HepG2 (cell line): Measurements from ENCODE around the gene THEM5. TPM values are rescaled to one million over a fixed set of nuclear protein-coding genes. Genes with fewer than 3 reads are reported as not detected.

Experiments used
- ATAC-seq: fragments of 200-7000 bp; cut with Tn5 transposase; 3 replicates; pipeline ENCODE4 v1.9.1; 2020; ENCODE audit warnings: mild to moderate bottlenecking, moderate library complexity
- BruUV-seq: library from RNA; stranded (reverse); fragments of 400-500 nt; replicated peaks from 2 replicates; lab custom pipeline; 2021; lab: Mats Ljungman, UMichigan
- CTCF ChIA-PET: fragments of 300-600 bp; formaldehyde crosslinking; extraction: SDS; loops from one replicate; lab custom pipeline; 2021; ENCODE audit warnings: low total read pairs, inconsistent platforms, low intra/inter-chr PET ratio; lab: Yijun Ruan, JAX
- POLR2A ChIA-PET: fragments of 350-600 bp; sonication (Branson Sonifier 250); formaldehyde crosslinking; loops from one replicate; lab custom pipeline; 2020; ENCODE audit warnings: antibody characterized with exemption, inconsistent platforms; lab: Yijun Ruan, JAX
- DNase-seq: peaks from one replicate; pipeline ENCODE4 v3.0.0-alpha.2; 2015; ENCODE audit warnings: low spot score
- FAIRE-seq: peaks from 3 replicates; lab custom pipeline; 2011; peaks lifted over from hg19 to GRCh38; lab: Jason Lieb, UNC
- H2AFZ ChIP-seq: one replicate; pipeline ENCODE4 v1.6.1; 2011; ENCODE audit warnings: low read length, inconsistent platforms
- H3K27ac ChIP-seq: fragments of 300-600 bp; 3 replicates; pipeline ENCODE4 v1.8.0; 2011; ENCODE audit warnings: mixed run types, mild to moderate bottlenecking, mixed read lengths, low read length, inconsistent platforms; ENCODE audit not compliant: insufficient read depth; ENCODE audit errors: extremely low read length
- H3K27me3 ChIP-seq, 2 experiments: fragments of 200-600 bp in 1 of 2; 2 replicates in 1 of 2; 3 replicates in 1 of 2; pipeline versions ENCODE4 v1.6.0 to v1.8.0; 2011; ENCODE audit warnings: low read length in 2 of 2, mild to moderate bottlenecking in 2 of 2, moderate library complexity in 2 of 2, inconsistent platforms in 1 of 2; ENCODE audit not compliant: insufficient read depth in 2 of 2, control insufficient read depth in 1 of 2
- H3K36me3 ChIP-seq, 2 experiments: fragments of 200-600 bp in 1 of 2; replicated peaks in 1 of 2; 2 replicates in 1 of 2; 3 replicates in 1 of 2; pipeline versions ENCODE4 v1.5.1 to v1.8.0; 2011; ENCODE audit warnings: low read length in 2 of 2, inconsistent platforms in 1 of 2; ENCODE audit not compliant: insufficient read depth in 2 of 2, control insufficient read depth in 1 of 2
- H3K4me1 ChIP-seq: 2 replicates; pipeline ENCODE4 v1.5.1; 2012; ENCODE audit warnings: low read length, inconsistent platforms; ENCODE audit not compliant: insufficient read depth
- H3K4me2 ChIP-seq: 2 replicates; pipeline ENCODE4 v1.6.0; 2011; ENCODE audit warnings: low read depth, low read length, inconsistent platforms
- H3K4me3 ChIP-seq, 3 experiments: fragments of 200-600 bp in 1 of 3; sonication (generic), shearing (Covaris generic) in 1 of 3; replicated peaks in 1 of 3; 2 replicates each; pipeline ENCODE4 v1.5.1; 2011 to 2016; ENCODE audit warnings: low read length in 3 of 3, inconsistent platforms in 2 of 3, low read depth in 2 of 3, mild to moderate bottlenecking in 2 of 3, control low read depth in 1 of 3, mixed read lengths in 1 of 3; ENCODE audit not compliant: insufficient read depth in 1 of 3
- H3K79me2 ChIP-seq: one replicate; pipeline ENCODE4 v1.6.1; 2011; ENCODE audit warnings: low read length, inconsistent platforms; ENCODE audit not compliant: insufficient read depth
- H3K9ac ChIP-seq: 2 replicates; pipeline ENCODE4 v1.6.0; 2011; ENCODE audit warnings: mild to moderate bottlenecking, low read depth, low read length, inconsistent platforms; ENCODE audit not compliant: insufficient read depth
- H3K9me3 ChIP-seq: 2 replicates; pipeline ENCODE4 v1.5.1; 2012; ENCODE audit warnings: mild to moderate bottlenecking, low read length
- H4K20me1 ChIP-seq: 2 replicates; pipeline ENCODE4 v1.6.0; 2011; ENCODE audit warnings: inconsistent platforms, mild to moderate bottlenecking, low read length, moderate library complexity; ENCODE audit not compliant: insufficient read depth
- CEBPZ ChIP-seq: IDR thresholded peaks from 2 replicates; pipeline ENCODE4 v1.6.1; 2012; ENCODE audit warnings: low read length, improper control_type of control experiment
- CENPX ChIP-seq: sonication (generic); formaldehyde crosslinking; IDR thresholded peaks from 2 replicates; pipeline ENCODE4 v1.9.0; 2021; ENCODE audit warnings: mild to moderate bottlenecking, missing genetic modification reagents, moderate library complexity
- EZH2 ChIP-seq: conservative IDR thresholded peaks from 2 replicates; pipeline ENCODE4 v1.6.1; 2012; ENCODE audit warnings: mild to moderate bottlenecking, low read depth, low read length, moderate library complexity
- FIP1L1 ChIP-seq: fragments of 200-400 bp; formaldehyde crosslinking; IDR thresholded peaks from 2 replicates; pipeline ENCODE4 v1.6.1; 2018; ENCODE audit warnings: low read depth, mild to moderate bottlenecking, low read length, moderate library complexity, borderline replicate concordance; ENCODE audit not compliant: insufficient read depth
- HNRNPLL ChIP-seq: fragments of 200-400 bp; formaldehyde crosslinking; IDR thresholded peaks from 2 replicates; pipeline ENCODE4 v1.6.1; 2017; ENCODE audit warnings: mild to moderate bottlenecking, low read depth, low read length; ENCODE audit not compliant: poor library complexity, severe bottlenecking
- PAF1 ChIP-seq: IDR thresholded peaks from 2 replicates; pipeline ENCODE4 v1.6.1; 2016; ENCODE audit warnings: missing genetic modification reagents, missing compliant biosample characterization
- TAF15 ChIP-seq: fragments of 200-400 bp; formaldehyde crosslinking; IDR thresholded peaks from one replicate; pipeline ENCODE4 v1.6.1; 2018; ENCODE audit warnings: mild to moderate bottlenecking, low read depth, low read length; ENCODE audit not compliant: poor library complexity, severe bottlenecking
- TARDBP ChIP-seq: sonication (generic); formaldehyde crosslinking; IDR thresholded peaks from 2 replicates; pipeline ENCODE4 v1.8.0; 2022; ENCODE audit warnings: mild to moderate bottlenecking, missing genetic modification reagents
- ZBTB49 ChIP-seq: sonication (generic); formaldehyde crosslinking; IDR thresholded peaks from 2 replicates; pipeline ENCODE4 v1.4.0; 2020; ENCODE audit warnings: missing genetic modification reagents, borderline replicate concordance
- ZBTB7B ChIP-seq: sonication (generic); formaldehyde crosslinking; IDR thresholded peaks from 2 replicates; pipeline ENCODE4 v1.4.0; 2020; ENCODE audit warnings: missing genetic modification reagents
- ZMYM2 ChIP-seq: sonication (generic); formaldehyde crosslinking; IDR thresholded peaks from 2 replicates; pipeline ENCODE4 v1.8.0; 2022; ENCODE audit warnings: mild to moderate bottlenecking, missing genetic modification reagents
- ZNF12 ChIP-seq: sonication (generic); formaldehyde crosslinking; IDR thresholded peaks from 2 replicates; pipeline ENCODE4 v1.5.0; 2020; ENCODE audit warnings: missing genetic modification reagents
- ZNF30 ChIP-seq: sonication (generic); formaldehyde crosslinking; IDR thresholded peaks from 2 replicates; pipeline ENCODE4 v1.5.0; 2020; ENCODE audit warnings: mild to moderate bottlenecking, missing genetic modification reagents
- ZNF331 ChIP-seq: sonication (generic); formaldehyde crosslinking; IDR thresholded peaks from 2 replicates; pipeline ENCODE4 v1.4.0; 2020; ENCODE audit warnings: missing genetic modification reagents
- ZNF639 ChIP-seq: conservative IDR thresholded peaks from 2 replicates; pipeline ENCODE4 v1.6.1; 2018; ENCODE audit warnings: missing genetic modification reagents
- ZNF781 ChIP-seq: sonication (generic); formaldehyde crosslinking; IDR thresholded peaks from 2 replicates; pipeline ENCODE4 v1.5.1; 2020; ENCODE audit warnings: borderline replicate concordance, mild to moderate bottlenecking, missing genetic modification reagents; ENCODE audit errors: not compliant biosample characterization
- ZNF782 ChIP-seq: sonication (generic); formaldehyde crosslinking; IDR thresholded peaks from 2 replicates; pipeline ENCODE4 v1.4.0; 2020; ENCODE audit warnings: missing genetic modification reagents, mild to moderate bottlenecking, borderline replicate concordance
- WGBS: methylation state at CpG from one replicate; pipeline ENCODE4 v1.1.6; 2017; ENCODE audit warnings: low lambda C conversion rate; 5-methylcytosine and 5-hydroxymethylcytosine counted together
- in situ Hi-C: cut with HindIII; loops from 2 replicates; pipeline ENCODE4 v1.10.0; 2017; ENCODE audit warnings: low pct_unique_long_range_greater_than_20kb; ENCODE audit not compliant: extremely low pct_ligation_motif_present
- intact Hi-C: fragments of 100-400 bp; cut with micrococcal nuclease; formaldehyde crosslinking; loops from one replicate; pipeline ENCODE4 v1.10.0; 2022; ENCODE audit not compliant: unreplicated experiment
- polyA plus RNA-seq, 8 experiments: library from polyadenylated mRNA; depleted of rRNA in 3 of 8; stranded (reverse) in 7 of 8; unstranded in 1 of 8; fragments of >200 nt; fragmentation: Illumina TruSeq in 4 of 8; extraction: Trizol in 4 of 8; gene quantifications; 2 replicates each; pipeline versions ENCODE4 v1.2.1 to v1.2.3, GENCODE V29; 2011 to 2016; ENCODE audit warnings: low read depth in 4 of 8, missing spikeins in 1 of 8, mixed read lengths in 1 of 8; ENCODE audit not compliant: insufficient read depth in 1 of 8
- total RNA-seq, 5 experiments: library from RNA; depleted of rRNA; stranded (reverse); fragments of >200 nt; fragmentation: Illumina TruSeq; extraction: Trizol; gene quantifications; 2 replicates each; pipeline ENCODE4 v1.2.3, GENCODE V29; 2016; ENCODE audit warnings: low read depth in 1 of 5

THEM5 gene
- total and polyA plus RNA-seq, 2 of the 13 experiments (the other 11 are each of a cell fraction or from before 2014, with no cell fraction given): not detected

GRCh38 chr1:151887028-151887427 lies 33.5 kb upstream of the THEM5 start:
- no peak overlapping the region for H3K9ac ChIP-seq
- no peak overlapping the region for H3K4me3 ChIP-seq
- peaks cover 0 to 5% of the 10 kb centered on the region in 2 experiments; a peak in 2 of 5 replicates for H3K36me3 ChIP-seq
- ATAC-seq: no peak
- intact Hi-C loops (loop anchor here (5.0 kb wide), 1 partner anchor 45 kb away; no protein-coding TSS in a partner anchor), in situ Hi-C loops (no loop called here)
- DNase-seq: no peak
- no TSS peak for BruUV-seq
- no peak overlapping the region for H2AFZ ChIP-seq
- FAIRE-seq: no peak
- 92% methylated on average over 1 of the region's 1 CpG for WGBS
- H3K4me2 ChIP-seq: no peak overlapping the region
- peaks cover 7% of the 10 kb centered on the region; the same call in 1 of the 2 replicates for H3K9me3 ChIP-seq
- no peaks in the 10 kb centered on the region for H4K20me1 ChIP-seq
- H3K4me1 ChIP-seq: no peaks in the 10 kb centered on the region
- CTCF ChIA-PET: no interaction called here
- POLR2A ChIA-PET: no interaction called here
- no peaks in the 10 kb centered on the region for H3K27me3 ChIP-seq
- no peak overlapping the region for H3K27ac ChIP-seq
- H3K79me2 ChIP-seq: no peaks in the 10 kb centered on the region
- no peak for TF ChIP-seq CENPX
- TF ChIP-seq ZMYM2: no peak
- TF ChIP-seq ZBTB49: no peak
- no peak for TF ChIP-seq TARDBP
- TF ChIP-seq ZNF781: no peak
- TF ChIP-seq ZNF639 (CRISPR knock-in tag): no peak
- no peak for TF ChIP-seq FIP1L1
- TF ChIP-seq ZNF331: no peak
- no peak for TF ChIP-seq ZBTB7B (CRISPR knock-in tag)
- TF ChIP-seq TAF15: no peak
- no peak for TF ChIP-seq CEBPZ
- TF ChIP-seq EZH2: no peak
- TF ChIP-seq ZNF30 (CRISPR knock-in tag): no peak
- no peak for TF ChIP-seq HNRNPLL
- TF ChIP-seq ZNF12: no peak
- no peak for TF ChIP-seq ZNF782 (CRISPR knock-in tag)
- no peak for TF ChIP-seq PAF1 (CRISPR knock-in tag)
